Aorta (tissue), 5 donors: ENCODE measurements around the gene TMTC2. TPM values are rescaled to one million over a fixed set of nuclear protein-coding genes. Genes with fewer than 3 reads are reported as not detected.

Experiments
- ATAC-seq: fragments of 200-7000 bp; cut with Tn5 transposase; one replicate; pipeline ENCODE4 v1.9.1; 2022; ENCODE audit warnings: moderate library complexity; ENCODE audit not compliant: low FRiP score
- DNase-seq, 2 donors: peaks; one replicate each; pipeline ENCODE4 v3.0.0-alpha.2; 2020
- H3K27ac ChIP-seq, 2 donors: one replicate each; pipeline ENCODE4 v1.5.1; 2013; ENCODE audit warnings: low read length in 2 of 2, mild to moderate bottlenecking in 2 of 2, moderate library complexity in 2 of 2, control low read depth in 1 of 2, inconsistent platforms in 1 of 2, low read depth in 1 of 2
- H3K27me3 ChIP-seq, 2 donors: one replicate each; pipeline ENCODE4 v1.6.1; 2013; ENCODE audit warnings: control low read depth in 1 of 2, low read length in 1 of 2, mild to moderate bottlenecking in 1 of 2, moderate library complexity in 1 of 2; ENCODE audit not compliant: insufficient read depth in 2 of 2, control insufficient read depth in 1 of 2
- H3K36me3 ChIP-seq, 2 donors: one replicate each; pipeline ENCODE4 v1.6.1; 2013; ENCODE audit warnings: control low read depth in 1 of 2, low read length in 1 of 2, mild to moderate bottlenecking in 1 of 2; ENCODE audit not compliant: insufficient read depth in 2 of 2, control insufficient read depth in 1 of 2
- H3K4me1 ChIP-seq, 2 donors: one replicate each; pipeline ENCODE4 v1.6.1; 2013; ENCODE audit warnings: low read length in 2 of 2, control low read depth in 1 of 2, mild to moderate bottlenecking in 1 of 2, moderate library complexity in 1 of 2; ENCODE audit not compliant: insufficient read depth in 2 of 2, control insufficient read depth in 1 of 2
- H3K4me3 ChIP-seq, 2 donors: one replicate each; pipeline ENCODE4 v1.5.1; 2013; ENCODE audit warnings: low read length in 2 of 2, control low read depth in 1 of 2, mild to moderate bottlenecking in 1 of 2
- H3K9me3 ChIP-seq: one replicate; pipeline ENCODE4 v1.6.1; 2013; ENCODE audit warnings: mild to moderate bottlenecking, low read length; ENCODE audit not compliant: control insufficient read depth
- WGBS, 2 donors: extraction: QIAGEN DNeasy Blood & Tissue Kit; methylation state at CpG; one replicate each; pipeline ENCODE4 v1.1.7; 2013; 5-methylcytosine and 5-hydroxymethylcytosine counted together
- intact Hi-C, 2 donors: fragments of 100-400 bp; cut with DNase I; formaldehyde crosslinking; loops; one replicate each; pipeline versions ENCODE4 v1.14.2 to v1.15.0; 2022
- polyA plus RNA-seq, 2 donors: library from polyadenylated mRNA; stranded (reverse); fragments of 200-250 nt; gene quantifications; one replicate each; pipeline ENCODE4 v1.2.3, GENCODE V29; 2013
- total RNA-seq, 2 donors: library from RNA; stranded (reverse); fragmentation: NEBNext Ultra II Directional; extraction: Animal tissue kit (Norgen Biotek cat#: 25700); gene quantifications; one replicate each; pipeline ENCODE4 v1.2.1, GENCODE V29; 2021
- donor health status: healthy with polysubstance abuse.
- donor health status: Bipolar disorder and iron deficiency.
- donor health status: DM: no; HTN: no; CAD: no.
- donor health status: DM: no; HTN: no; CAD: no.
- donor health status: DM: yes; HTN: yes; CAD: no.

Gene TMTC2
- total and polyA plus RNA-seq, 4 donors = 0.50 to 10.9 (median 3.7) TPM

DNA sequence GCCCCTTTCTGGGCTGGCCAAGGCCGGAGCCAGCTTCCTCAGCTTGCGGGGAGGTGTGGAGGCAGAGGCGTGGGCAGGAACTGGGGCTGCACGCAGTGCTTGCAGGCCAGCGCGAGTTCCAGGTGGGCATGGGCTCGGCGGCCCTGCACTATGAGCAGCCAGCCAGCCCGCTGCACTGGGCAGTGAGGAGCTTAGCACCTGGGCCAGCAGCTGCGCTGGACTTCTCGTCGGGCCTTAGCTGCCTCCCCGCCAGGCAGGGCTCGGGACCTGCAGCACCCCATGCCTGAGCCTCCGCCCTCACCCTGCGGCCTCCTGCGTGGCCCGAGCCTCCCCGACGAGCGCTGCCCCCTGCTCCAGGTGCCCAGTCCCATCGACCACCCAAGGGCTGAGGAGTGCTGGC, 42.0 kb downstream of the TMTC2 start:
- ATAC-seq (no peak), DNase-seq (no peak)
- no peak overlapping the region for H3K4me3 ChIP-seq
- H3K4me1 ChIP-seq = no peaks in the 10 kb centered on the region
- intact Hi-C loops = no loop called here
- no peaks in the 10 kb centered on the region for H3K36me3 ChIP-seq
- H3K9me3 ChIP-seq = no peaks in the 10 kb centered on the region
- no peak overlapping the region for H3K27ac ChIP-seq
- no peaks in the 10 kb centered on the region for H3K27me3 ChIP-seq
- WGBS, 2 donors = 97 to 98% methylated on average over 22 of the region's 22 CpGs

DNA sequence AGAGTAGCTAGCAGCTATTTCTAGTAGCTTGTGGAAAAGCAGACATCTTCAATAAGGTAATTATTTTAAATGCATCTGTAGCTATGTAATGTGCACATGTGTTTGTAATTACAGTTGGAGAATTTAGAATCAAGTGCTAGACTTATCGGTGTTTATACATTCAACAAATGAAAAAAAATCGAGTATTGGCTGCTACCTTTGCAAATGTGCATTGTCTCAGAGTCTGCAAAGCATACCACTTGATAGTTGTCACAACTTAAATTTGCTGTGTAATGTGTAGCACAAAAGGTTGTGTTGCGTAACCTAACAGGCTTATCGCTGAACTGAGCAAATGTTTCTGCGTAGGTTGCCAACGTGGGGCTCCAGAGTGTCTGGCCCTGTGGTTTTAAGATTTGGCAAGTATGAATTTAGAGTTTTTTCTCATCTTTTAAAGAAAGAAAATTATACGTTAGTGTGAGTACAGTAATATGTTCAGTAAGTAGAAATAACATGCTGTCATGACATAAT, 44.3 kb downstream of the TMTC2 start:
- no peak overlapping the region for H3K4me3 ChIP-seq
- ATAC-seq = peak; percentile 33
- no peaks in the 10 kb centered on the region for H3K36me3 ChIP-seq
- no peak for DNase-seq
- peaks cover 0 to 1% of the 10 kb centered on the region in 2 donors for H3K27me3 ChIP-seq
- no peaks in the 10 kb centered on the region for H3K4me1 ChIP-seq
- no peaks in the 10 kb centered on the region for H3K9me3 ChIP-seq
- intact Hi-C loops = no loop called here
- no peak overlapping the region for H3K27ac ChIP-seq
- 56 to 60% methylated on average over 7 of the region's 7 CpGs for WGBS, 2 donors

DNA sequence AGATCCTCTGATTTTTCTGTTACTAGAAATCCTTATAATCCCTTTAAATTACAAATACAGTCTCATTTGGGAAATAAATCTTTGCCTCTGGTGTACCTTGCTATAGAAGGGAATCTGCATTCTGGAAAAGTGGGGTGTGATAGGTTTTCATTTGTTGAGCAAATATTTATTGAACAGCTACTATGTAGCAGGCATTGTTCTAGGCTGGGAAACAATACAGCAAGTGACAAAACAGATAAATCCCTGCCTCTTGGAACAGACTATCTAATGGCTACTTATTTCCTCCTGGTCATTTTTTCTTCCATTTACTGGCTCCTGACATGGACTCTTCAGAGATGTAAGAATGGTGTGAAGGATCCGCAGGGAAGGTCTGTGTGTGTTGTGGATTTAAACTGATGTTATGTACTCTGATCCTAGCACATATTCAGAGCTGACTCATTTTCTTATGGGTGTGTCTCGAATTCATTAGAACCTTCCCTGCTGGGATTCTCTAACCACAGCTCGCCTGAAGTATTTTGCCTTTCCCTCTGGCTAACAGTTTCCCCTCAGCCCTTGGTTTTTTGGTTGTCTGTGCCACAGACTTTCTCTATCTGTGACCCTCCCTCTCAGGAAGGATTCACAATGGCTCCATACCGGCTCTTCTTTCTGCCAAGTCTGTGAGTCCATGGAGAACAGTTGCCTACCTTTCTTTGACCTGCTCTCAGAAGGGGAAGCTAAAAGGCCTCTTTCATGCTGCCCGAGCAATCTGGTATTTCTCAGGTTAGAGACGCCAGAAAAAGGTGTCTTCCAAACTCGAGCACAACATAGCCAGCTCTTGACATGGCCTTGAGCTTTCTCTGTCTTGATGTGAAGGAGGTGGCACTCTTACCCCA, 53.7 kb downstream of the TMTC2 start:
- no peak overlapping the region for H3K27ac ChIP-seq
- whole genome bisulfite sequencing, 2 donors = 92 to 93% methylated on average over 7 of the region's 7 CpGs
- H3K4me1 ChIP-seq = no peaks in the 10 kb centered on the region
- H3K4me3 ChIP-seq = no peak overlapping the region
- H3K9me3 ChIP-seq = no peaks in the 10 kb centered on the region
- ATAC-seq (no peak), DNase-seq (no peak)
- no peaks in the 10 kb centered on the region for H3K27me3 ChIP-seq
- no peaks in the 10 kb centered on the region for H3K36me3 ChIP-seq
- intact Hi-C loops = no loop called here

DNA sequence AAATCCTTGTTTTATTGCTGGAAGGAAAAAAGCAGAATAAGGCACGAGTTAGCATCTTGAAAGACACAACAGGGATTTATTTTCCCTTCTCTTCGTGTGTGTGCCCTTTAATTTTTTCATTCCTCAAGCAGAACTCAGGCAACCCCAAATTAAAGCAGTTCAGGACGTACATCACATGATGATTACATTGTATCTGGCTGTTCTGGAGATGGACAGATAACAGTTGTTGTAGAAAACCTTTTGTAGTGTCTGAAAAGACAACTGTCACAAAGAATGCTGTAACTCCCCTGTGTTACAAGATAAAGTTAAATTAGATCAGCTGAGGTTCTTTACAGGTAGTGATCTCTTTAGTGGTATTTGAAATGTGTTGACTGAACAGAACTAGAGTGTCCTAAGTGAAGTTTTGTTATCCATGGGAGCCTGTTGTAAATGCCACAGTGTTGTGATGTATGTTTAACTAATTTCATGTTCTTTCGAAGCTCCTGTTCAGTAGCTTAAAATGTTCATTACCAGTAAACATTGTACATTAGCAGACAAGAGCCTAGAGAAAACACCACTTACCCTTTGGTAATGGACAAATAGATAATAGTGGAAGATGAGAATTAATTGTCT, 58.5 kb downstream of the TMTC2 start:
- H3K36me3 ChIP-seq = no peaks in the 10 kb centered on the region
- intact Hi-C loops = no loop called here
- H3K27ac ChIP-seq = no peak overlapping the region
- H3K9me3 ChIP-seq = no peaks in the 10 kb centered on the region
- WGBS, 2 donors = 71 to 77% methylated on average over 4 of the region's 4 CpGs
- no peaks in the 10 kb centered on the region for H3K27me3 ChIP-seq
- H3K4me1 ChIP-seq = no peaks in the 10 kb centered on the region
- no peak for DNase-seq
- no peak overlapping the region for H3K4me3 ChIP-seq
- no peak for ATAC-seq

DNA sequence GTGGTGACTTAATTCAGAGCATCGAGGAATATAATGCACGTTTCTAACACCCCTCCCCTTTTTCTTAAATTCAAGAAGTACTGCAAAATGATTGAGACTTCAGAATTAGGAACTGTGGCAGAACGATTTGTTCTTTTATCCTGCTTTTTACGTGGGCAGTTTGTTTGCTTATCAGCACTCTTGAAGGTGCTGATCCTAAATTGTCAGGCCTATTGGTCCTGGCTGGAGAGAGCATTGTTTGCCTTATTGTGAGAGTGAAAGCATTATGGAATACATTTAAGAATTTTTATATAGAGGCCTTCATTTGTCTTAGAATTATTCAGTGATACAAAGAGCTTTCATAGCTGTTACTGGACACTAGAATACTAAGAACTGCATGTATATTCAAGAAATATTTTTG, 59.1 kb downstream of the TMTC2 start:
- H3K4me1 ChIP-seq = no peaks in the 10 kb centered on the region
- H3K27ac ChIP-seq = no peak overlapping the region
- intact Hi-C loops = no loop called here
- WGBS, 2 donors = 69% methylated on average over 4 of the region's 4 CpGs
- DNase-seq (no peak), ATAC-seq (no peak)
- H3K27me3 ChIP-seq = no peaks in the 10 kb centered on the region
- H3K36me3 ChIP-seq = no peaks in the 10 kb centered on the region
- no peak overlapping the region for H3K4me3 ChIP-seq
- no peaks in the 10 kb centered on the region for H3K9me3 ChIP-seq

DNA sequence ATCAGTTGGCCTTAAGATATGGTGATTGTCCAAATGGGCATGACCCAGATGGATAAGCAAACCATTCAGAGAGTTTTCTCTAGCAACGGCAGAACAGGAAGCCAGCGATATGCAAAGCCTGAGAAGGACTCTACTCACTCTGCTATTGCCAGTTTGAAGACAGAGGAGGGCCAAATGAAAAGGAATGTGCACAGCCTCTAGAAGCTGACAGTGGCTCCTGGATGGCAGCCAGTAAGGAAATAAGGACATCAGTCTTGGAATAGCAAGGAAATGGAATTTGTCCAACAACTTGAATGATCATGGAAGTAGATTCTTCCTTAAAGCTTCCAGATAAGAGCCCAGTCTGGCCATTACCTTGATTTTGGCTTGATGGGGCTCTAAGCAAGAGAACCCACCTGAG, 60.0 kb downstream of the TMTC2 start:
- ATAC-seq = no peak
- H3K36me3 ChIP-seq = no peaks in the 10 kb centered on the region
- DNase-seq = no peak
- no peak overlapping the region for H3K27ac ChIP-seq
- H3K27me3 ChIP-seq = no peaks in the 10 kb centered on the region
- intact Hi-C loops = no loop called here
- H3K4me1 ChIP-seq = no peaks in the 10 kb centered on the region
- WGBS, 2 donors = 60% methylated on average over 2 of the region's 2 CpGs
- no peaks in the 10 kb centered on the region for H3K9me3 ChIP-seq
- H3K4me3 ChIP-seq = no peak overlapping the region

DNA sequence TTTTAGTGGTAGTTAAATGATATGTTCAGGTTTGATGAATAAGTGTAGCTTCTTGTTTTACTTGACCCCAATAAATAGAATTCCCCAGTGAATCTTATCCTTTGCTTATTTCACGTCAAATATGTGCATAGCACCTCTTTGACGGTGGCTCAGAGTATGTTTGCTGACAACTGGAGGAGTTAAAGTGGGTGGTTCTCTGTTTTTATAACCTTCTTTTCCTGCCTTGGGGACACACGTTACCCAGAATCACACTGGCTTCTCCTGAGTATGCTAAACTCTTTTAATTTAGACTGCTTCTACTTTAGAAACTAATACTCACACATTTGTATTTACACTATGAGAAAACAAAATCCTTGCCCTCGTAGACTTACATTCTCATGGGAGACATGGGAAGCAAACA, 62.3 kb downstream of the TMTC2 start:
- no peaks in the 10 kb centered on the region for H3K27me3 ChIP-seq
- DNase-seq (no peak), ATAC-seq (no peak)
- no peak overlapping the region for H3K27ac ChIP-seq
- no peaks in the 10 kb centered on the region for H3K9me3 ChIP-seq
- H3K36me3 ChIP-seq = no peaks in the 10 kb centered on the region
- 84 to 90% methylated on average over 4 of the region's 4 CpGs for WGBS, 2 donors
- no peak overlapping the region for H3K4me3 ChIP-seq
- intact Hi-C loops = no loop called here
- H3K4me1 ChIP-seq = no peaks in the 10 kb centered on the region

DNA sequence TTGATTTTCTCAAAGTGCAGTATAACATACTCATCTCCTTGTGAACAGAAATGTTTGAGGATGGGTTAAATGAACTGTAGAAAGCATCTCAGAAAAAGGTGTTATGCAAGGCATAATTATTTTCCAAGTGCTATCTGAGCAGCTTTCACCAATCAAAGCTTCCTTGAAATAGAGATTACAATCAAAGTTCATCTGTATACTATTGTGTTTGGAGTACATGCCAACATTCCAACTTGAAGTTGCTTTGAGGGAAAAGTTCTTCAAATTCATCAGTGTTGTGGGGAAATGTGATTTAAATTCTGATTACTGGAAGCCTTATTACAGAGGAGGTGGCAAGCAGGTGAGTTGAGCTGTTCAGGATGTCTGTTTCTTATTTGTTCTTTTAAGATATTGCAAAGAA, 68.2 kb downstream of the TMTC2 start:
- no peak for DNase-seq
- ATAC-seq = no peak
- Histone ChIP-seq H3K36me3 (no peaks in the 10 kb centered on the region), H3K4me1 (no peaks in the 10 kb centered on the region), H3K9me3 (no peaks in the 10 kb centered on the region), H3K27me3 (no peaks in the 10 kb centered on the region), H3K4me3 (no peak overlapping the region), H3K27ac (no peak overlapping the region)
- intact Hi-C loops = no loop called here

DNA sequence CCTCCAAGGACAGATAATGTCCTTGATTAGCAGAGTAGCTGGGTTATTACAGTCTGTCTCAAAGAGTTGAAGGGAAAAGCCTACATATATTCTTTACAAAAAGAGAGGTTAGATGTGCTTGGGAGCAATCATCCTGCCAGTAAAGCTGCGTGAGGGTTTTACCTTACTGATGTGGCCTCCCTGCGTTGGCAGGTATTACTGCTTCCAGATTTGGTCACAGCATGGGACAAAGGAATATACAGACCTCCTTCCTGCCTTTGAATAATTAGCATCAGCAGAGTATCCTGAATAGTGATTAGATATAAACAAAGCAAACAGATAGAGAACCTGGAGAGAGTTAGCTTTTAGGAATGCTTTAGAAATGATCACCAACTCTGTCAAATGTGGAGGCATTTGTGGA, 69.6 kb downstream of the TMTC2 start:
- WGBS, 2 donors = 94 to 95% methylated on average over 2 of the region's 2 CpGs
- ATAC-seq (no peak), DNase-seq (no peak)
- H3K9me3 ChIP-seq = no peaks in the 10 kb centered on the region
- no peaks in the 10 kb centered on the region for H3K27me3 ChIP-seq
- no peak overlapping the region for H3K27ac ChIP-seq
- no peaks in the 10 kb centered on the region for H3K36me3 ChIP-seq
- no peaks in the 10 kb centered on the region for H3K4me1 ChIP-seq
- H3K4me3 ChIP-seq = no peak overlapping the region
- intact Hi-C loops = no loop called here
